SK-N-MC (cell line): ENCODE data around the gene PADI4.

Experiments used
- EZH2 ChIP-seq: fragments of 200-600 bp; sonication (generic); IDR thresholded peaks from one replicate; pipeline ENCODE4 v1.6.1; 2017; ENCODE audit warnings: antibody characterized with exemption
- POLR2AphosphoS5 ChIP-seq: IDR thresholded peaks from 2 replicates; pipeline ENCODE4 v1.6.1; 2012; ENCODE audit warnings: mild to moderate bottlenecking, low read depth, low read length, borderline replicate concordance

DNA sequence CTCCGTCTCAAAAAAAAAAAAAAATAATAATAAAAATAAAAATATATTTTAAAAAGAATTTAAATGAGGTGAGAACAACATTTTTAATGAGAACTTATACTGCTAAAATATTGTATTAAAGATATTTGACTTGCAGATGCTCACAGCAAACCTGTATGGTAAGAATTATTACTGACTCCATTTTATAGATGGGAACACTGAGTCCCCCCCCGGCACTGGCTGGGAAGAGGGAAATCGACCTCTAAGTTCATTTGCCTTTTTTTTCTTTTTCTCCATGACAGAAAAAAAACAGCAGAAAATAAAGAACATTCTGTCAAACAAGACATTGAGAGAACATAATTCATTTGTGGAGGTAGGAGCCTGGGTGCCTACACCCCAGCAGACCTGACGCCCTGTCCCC, 50.6 kb downstream of the PADI4 start:
- TF ChIP-seq POLR2AphosphoS5: no peak
- no peak for TF ChIP-seq EZH2
